DMS53 treated with DMSO at 0.1 percent for 48 hours (cell line): ENCODE results near the gene CNNM1.

Experiments used
- DNase-seq: peaks from one replicate; lab custom pipeline; 2025; ENCODE audit not compliant: unreplicated experiment; lab: John Stamatoyannopoulos, UW

CNNM1 gene

DNA sequence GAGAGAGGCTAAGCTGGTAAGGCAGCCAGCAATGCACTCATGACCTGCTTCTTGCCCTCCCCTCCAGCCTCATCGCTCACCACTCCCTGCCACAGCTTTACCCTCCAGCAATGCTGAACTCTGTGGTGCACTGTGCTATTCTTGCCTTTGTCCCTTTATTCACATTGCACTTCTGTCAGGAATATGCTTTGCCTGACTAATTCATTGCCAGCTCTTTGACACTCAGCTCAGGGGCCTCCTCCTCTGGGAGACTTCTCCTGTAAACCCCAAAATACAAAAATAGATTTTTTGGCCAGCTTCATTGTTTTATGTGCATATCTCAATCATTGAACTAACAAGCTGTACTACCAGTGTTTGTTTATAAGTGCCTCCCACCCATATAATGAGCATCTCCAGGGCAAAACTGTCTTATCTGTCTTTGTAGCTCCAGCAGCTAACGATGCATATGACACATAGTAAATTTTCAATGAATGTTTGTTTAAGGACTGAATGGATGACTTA is 8.2 kb downstream of the CNNM1 start:
- no peak for DNase-seq

GRCh38 chr10:99337901-99338300 is 8.7 kb downstream of the CNNM1 start:
- no peak for DNase-seq

- DNase-seq: no peak
Measured at GRCh38 chr10:99339077-99339476, 9.9 kb downstream of the CNNM1 start.

GRCh38 chr10:99339563-99340047 is 10.4 kb downstream of the CNNM1 start:
- no peak for DNase-seq

DNA sequence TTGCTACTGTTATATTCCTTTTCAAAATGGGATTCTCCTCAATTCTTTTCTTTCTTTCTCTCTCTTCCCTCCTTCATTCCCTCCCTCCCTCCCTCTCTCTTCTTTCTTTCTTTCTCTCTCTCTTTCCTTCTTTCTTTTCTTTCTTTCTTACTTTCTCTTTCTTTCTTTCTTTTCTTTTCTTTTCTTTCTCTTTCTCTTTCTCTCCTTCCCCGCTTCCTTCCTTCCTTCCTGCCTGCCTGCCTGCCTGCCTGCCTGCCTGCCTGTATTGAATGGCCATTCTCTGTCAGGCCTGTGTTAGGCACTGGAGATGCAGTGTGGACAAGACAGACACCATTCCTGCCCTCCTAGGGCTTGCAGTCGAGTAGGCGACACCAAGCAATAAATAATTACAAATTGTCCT is 11.5 kb downstream of the CNNM1 start:
- no peak for DNase-seq

GRCh38 chr10:99341248-99341647 is 12.1 kb downstream of the CNNM1 start:
- DNase-seq: no peak

- DNase-seq: no peak
Measured at GRCh38 chr10:99341860-99342490, 12.8 kb downstream of the CNNM1 start.

DNA sequence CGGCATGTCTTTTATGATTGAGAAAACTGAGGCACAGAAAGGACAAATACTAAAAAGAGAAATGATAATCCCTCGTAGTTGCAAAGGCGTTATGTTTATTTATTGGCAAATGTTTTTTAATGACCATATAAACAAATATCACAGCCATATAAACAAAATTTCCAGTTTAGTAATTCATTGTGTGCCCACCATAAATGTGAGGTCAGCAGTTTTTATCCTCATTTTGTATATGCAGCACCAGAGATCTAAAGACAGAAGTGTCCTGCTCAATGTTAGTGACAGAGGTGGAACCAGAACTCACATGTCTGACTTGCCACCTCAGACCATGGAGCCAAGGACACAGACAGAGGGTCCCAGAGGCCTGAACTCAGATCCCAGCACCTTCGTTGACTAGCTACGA is 14.1 kb downstream of the CNNM1 start:
- DNase-seq: no peak

DNA sequence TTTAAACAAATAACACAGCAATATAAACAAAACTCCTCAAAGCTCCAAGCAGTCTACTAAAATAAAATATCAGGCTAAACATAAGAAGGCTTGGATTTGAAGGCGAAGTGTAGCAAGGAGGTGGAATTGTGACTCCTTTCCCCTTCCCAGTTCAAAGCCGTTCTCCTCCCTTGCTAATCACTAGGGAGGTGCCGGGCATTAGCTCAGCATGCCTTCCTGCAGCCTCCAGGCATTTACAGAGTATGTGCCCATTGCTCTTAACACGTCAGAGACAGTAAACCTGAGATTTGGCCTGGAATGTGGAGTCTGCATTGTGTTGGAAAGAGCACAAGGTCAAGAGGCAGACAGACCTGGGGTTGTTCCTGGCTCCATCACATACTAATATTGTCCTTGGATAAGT is 15.6 kb downstream of the CNNM1 start:
- no peak for DNase-seq

DNA sequence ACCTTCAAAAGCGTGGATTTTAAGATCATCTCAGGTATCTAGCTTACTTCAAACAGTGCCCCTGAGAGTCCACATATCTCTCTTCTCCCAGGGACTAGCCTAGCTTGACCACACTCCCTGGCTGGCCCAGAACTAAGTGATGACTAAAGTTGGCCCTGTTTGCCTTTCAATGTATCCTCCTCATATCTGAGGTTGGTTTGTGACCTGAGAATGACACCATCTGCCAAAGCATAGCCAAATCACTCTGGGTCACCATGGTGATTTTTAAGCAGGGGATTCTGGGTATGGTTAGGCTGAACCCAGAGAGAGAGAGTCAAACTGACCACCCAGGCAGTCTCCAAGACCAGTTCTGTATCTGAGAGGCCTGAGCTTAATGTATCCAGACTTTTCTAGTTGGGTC is 16.2 kb downstream of the CNNM1 start:
- no peak for DNase-seq

DNA sequence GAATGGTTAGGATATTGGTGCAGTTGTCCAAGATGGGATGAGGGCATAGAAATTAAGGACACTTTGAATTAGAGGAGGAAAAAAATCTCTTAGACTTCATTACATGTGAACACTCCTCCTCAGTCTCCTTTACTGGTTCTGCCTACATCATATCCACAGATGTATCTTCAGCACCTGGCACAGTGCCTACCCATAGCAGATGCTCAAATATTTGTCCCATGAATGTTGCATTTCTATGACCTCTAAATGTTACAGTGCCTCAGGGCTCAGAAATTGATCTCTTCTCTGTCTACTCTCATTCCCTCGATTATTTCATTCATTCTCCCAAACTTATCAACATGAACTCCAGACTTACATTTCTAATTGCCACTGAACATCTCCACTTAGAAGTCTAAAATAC is 17.1 kb downstream of the CNNM1 start:
- no peak for DNase-seq

DNA sequence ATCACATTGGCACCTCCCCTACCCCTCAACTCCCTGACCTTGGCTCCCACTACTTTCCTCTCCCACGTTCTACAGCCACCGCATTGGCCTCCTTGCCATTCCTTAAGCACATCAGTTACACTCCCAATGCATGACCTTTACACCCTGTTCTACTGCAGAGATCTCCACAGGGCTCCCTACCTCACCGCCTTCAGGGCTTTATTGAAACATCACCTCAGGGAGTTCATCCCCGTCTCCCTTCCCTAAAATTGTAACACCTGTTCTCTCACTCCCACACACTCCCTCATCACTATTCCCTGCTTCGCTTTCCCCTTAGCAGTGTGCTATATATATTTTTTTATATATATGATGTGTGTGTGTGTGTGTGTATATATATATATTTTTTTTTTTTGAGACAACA is 18.5 kb downstream of the CNNM1 start:
- DNase-seq: no peak

DNA sequence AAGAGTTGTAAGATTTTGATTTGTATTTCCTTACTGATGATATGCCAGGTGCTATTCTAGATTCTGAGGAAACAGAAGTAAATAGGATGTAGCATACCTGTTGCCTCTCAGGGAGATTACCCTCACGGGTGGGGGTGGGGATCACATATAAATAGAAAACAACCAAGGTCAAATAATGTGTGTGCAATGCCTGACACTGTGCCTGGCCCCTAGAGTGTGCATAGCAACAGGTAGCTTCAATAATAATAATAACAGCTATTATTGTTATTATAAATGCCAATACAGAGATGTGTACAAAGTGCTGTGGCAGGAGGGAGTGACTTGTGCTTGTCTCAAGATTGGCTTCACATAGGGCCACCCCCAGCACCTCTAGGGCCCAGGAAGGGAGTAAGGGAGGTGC is 24.0 kb downstream of the CNNM1 start:
- DNase-seq: no peak

DNA sequence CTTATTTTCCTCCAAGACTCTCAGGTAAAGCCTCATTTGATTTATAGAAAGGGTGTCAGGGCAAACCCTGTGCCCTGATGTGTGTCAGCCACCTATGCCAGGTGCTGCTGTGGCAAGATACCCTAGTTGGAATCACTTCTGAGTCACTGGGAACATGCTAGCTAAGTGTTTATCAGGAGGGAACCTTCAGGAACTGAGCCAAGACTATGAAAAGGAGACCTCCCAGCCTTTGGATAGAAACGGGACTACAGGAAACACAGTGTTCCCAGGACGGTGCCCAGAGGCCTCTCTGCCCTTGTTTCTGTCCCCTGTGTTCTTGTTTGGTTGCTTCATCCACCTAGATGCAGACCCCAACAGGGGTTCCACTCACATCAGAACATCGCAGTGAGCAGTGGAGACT is 28.5 kb downstream of the CNNM1 start:
- no peak for DNase-seq

DNA sequence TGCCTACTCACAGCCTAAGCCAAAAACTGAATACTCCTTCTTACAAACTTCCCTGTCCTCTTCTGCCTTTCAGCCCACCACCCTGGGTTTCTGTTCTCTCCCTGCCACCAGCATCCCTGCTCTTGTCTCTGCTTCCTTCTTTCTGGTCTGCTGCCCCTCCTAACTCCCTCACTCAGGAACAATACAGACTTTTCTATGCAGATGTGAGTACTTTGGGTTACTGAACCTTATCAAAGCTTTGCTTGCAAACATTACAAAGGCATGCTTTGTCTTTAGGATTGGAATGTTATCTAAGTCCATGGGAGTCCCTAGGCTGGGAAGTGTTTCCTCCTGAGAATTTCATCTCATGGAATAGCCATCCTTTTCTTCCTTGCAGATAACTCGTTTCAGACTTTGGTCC is 28.9 kb downstream of the CNNM1 start:
- no peak for DNase-seq

DNA sequence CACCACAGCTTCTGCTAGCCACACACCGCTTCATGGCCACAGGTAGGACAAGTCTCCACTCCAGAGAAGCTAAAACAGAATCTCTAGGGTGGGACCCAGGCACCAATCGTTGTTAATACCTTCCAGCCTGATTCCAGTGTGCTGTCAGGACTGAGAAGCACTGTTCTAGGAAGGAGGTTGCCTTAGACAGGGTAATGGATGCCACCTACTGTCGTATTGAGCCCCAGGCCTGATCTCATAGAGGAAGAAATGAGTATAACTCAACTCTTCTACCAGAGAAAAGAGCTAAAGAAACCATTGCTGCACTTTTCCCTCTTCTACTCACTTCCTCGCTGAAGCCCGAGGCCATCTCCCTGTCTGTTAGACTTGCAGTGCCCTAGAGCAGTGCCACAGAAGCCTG is 31.8 kb downstream of the CNNM1 start:
- DNase-seq: no peak

GRCh38 chr10:99364125-99364524 is 35.0 kb downstream of the CNNM1 start:
- DNase-seq: no peak

DNA sequence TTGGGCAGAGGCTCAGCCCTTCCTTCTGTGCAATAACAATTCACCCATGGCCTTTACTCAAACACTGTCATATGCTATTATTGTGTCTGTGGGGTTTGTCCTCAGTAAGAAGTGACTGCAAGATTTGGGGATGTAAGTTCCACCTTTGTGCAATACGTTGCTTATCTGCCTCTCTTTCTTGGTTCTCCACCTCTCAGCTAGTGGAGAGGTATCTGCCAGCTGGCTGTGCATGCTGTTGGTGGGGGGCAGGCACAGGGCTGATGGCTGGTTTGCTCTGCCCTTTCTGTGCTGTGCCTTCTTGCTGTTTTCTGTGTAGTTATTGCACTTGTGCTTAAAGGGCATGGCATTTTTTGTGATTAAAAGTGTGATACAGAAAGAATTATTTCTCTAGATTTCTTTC is 36.2 kb downstream of the CNNM1 start:
- no peak for DNase-seq

GRCh38 chr10:99365736-99366135 is 36.6 kb downstream of the CNNM1 start:
- no peak for DNase-seq

DNA sequence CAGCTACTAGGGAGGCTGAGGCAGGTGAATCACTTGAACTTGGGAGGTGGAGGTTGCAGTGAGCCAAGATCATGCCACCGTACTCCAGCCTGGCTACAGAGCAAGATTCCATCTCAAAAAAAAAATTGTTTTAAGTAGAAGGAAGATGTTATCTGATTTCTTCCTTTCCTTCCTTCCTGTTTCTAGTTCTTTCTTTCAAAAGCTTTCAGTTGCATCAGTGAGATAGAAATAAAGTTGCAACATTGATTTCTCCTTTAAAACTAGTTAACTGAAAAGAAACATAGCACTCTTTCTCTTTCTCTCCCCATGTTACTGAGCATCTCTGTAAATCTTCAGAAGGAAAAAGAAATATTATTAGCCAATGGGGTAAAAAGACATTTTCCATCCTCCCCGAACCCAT is 37.5 kb downstream of the CNNM1 start:
- DNase-seq: no peak

GRCh38 chr10:99368646-99369045 is 39.5 kb downstream of the CNNM1 start:
- DNase-seq: no peak

DNA sequence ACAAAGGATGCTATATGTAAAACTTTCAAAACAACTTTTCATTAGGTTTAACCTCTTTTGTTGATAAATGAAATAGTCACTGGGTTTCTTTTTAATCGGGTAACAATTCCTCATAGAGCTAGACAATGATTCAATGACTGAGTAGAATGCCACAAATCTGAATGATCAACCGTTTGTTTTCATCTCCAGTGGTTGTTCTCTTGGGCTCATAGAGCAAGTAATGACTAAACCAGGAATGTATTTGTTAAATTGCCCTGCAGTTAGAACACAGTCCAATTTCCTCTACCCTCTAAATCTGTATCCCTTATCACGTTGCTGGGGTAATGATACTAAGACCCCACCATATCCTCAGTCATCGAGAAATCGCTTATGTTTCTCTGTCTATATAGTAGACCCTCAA is 40.0 kb downstream of the CNNM1 start:
- DNase-seq: no peak

DNA sequence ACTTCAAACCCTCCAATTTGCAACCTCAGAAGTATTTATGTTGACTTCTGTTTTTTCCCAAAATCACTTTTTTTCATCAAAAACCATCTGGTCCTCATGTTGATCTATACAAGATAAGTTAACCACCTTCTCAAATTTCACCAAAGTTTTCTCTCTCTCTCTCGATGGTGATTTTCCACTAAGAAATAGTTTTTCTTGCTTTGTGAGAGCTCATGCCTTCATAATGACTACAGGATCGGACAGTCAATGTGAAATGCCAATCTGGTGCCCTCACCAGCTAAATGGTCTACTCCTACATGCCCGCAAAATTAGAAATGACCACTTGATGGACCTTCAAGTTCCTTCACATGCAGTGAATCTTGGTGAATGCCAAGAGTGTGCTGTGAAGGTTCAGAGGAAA is 40.4 kb downstream of the CNNM1 start:
- no peak for DNase-seq
